Keratinocyte (primary cell): Measurements from ENCODE around the gene TMEM138. TPM values are rescaled to one million over a fixed set of nuclear protein-coding genes. Genes with fewer than 3 reads are reported as not detected.

ENCODE experiments used
- DNase-seq: peaks from one replicate; pipeline ENCODE4 v3.0.0-alpha.2; 2011; ENCODE audit warnings: low read depth, missing footprints, low spot score
- FAIRE-seq: peaks from 2 replicates; lab custom pipeline; 2011; peaks lifted over from hg19 to GRCh38; lab: Jason Lieb, UNC
- H2AFZ ChIP-seq: 2 replicates; pipeline ENCODE4 v1.6.0; 2012; ENCODE audit warnings: low read length, control low read depth, inconsistent platforms; ENCODE audit not compliant: control insufficient read depth
- H3K27ac ChIP-seq: 2 replicates; pipeline ENCODE4 v1.5.1; 2011; ENCODE audit warnings: low read length; ENCODE audit not compliant: control insufficient read depth, insufficient read depth
- H3K27me3 ChIP-seq: 3 replicates; pipeline ENCODE4 v1.6.0; 2011; ENCODE audit warnings: low read length; ENCODE audit not compliant: control insufficient read depth, insufficient read depth; ENCODE audit errors: extremely low read depth
- H3K36me3 ChIP-seq, 2 experiments: 2 replicates in 1 of 2; 3 replicates in 1 of 2; pipeline ENCODE4 v1.5.1; 2011; ENCODE audit warnings: low read length in 2 of 2, mild to moderate bottlenecking in 1 of 2; ENCODE audit not compliant: control insufficient read depth in 2 of 2, insufficient read depth in 2 of 2; ENCODE audit errors: extremely low read depth in 1 of 2
- H3K4me1 ChIP-seq: 3 replicates; pipeline ENCODE4 v1.5.1; 2011; ENCODE audit warnings: low read length; ENCODE audit not compliant: control insufficient read depth, insufficient read depth; ENCODE audit errors: extremely low read depth
- H3K4me2 ChIP-seq: 3 replicates; pipeline ENCODE4 v1.6.0; 2011; ENCODE audit warnings: low read depth, low read length; ENCODE audit not compliant: control insufficient read depth, insufficient read depth; ENCODE audit errors: extremely low read depth
- H3K4me3 ChIP-seq, 3 experiments: fragments of 200-600 bp in 1 of 3; sonication (generic) in 1 of 3; 2 replicates in 2 of 3; 3 replicates in 1 of 3; pipeline ENCODE4 v1.5.1; 2011 to 2016; ENCODE audit warnings: low read length in 3 of 3, mild to moderate bottlenecking in 3 of 3, control low read depth in 2 of 3, inconsistent platforms in 1 of 3, low read depth in 1 of 3, mixed read lengths in 1 of 3, mixed run types in 1 of 3, moderate library complexity in 1 of 3; ENCODE audit not compliant: control insufficient read depth in 2 of 3, insufficient read depth in 2 of 3; ENCODE audit errors: extremely low read depth in 1 of 3
- H3K79me2 ChIP-seq: 2 replicates; pipeline ENCODE4 v1.6.0; 2012; ENCODE audit warnings: low read length; ENCODE audit not compliant: control insufficient read depth, insufficient read depth
- H3K9ac ChIP-seq: 3 replicates; pipeline ENCODE4 v1.6.0; 2011; ENCODE audit warnings: low read length; ENCODE audit not compliant: control insufficient read depth, insufficient read depth; ENCODE audit errors: extremely low read depth
- H3K9me1 ChIP-seq: 3 replicates; pipeline ENCODE4 v1.6.0; 2011; ENCODE audit warnings: low read length; ENCODE audit not compliant: control insufficient read depth, insufficient read depth; ENCODE audit errors: extremely low read depth
- H3K9me3 ChIP-seq: 2 replicates; pipeline ENCODE4 v1.5.1; 2012; ENCODE audit warnings: low read depth, low read length; ENCODE audit not compliant: control insufficient read depth
- H4K20me1 ChIP-seq: 3 replicates; pipeline ENCODE4 v1.6.0; 2011; ENCODE audit warnings: low read length; ENCODE audit not compliant: control insufficient read depth, insufficient read depth; ENCODE audit errors: extremely low read depth
- CTCF ChIP-seq, 3 experiments: IDR thresholded peaks in 1 of 3; conservative IDR thresholded peaks in 1 of 3; optimal IDR thresholded peaks in 1 of 3; 2 replicates in 2 of 3; 3 replicates in 1 of 3; pipeline versions ENCODE3 to v1.5.1; 2011; ENCODE audit warnings: low read length in 3 of 3, mild to moderate bottlenecking in 3 of 3, moderate library complexity in 2 of 3, control low read depth in 1 of 3, inconsistent platforms in 1 of 3; ENCODE audit not compliant: insufficient read depth in 2 of 3; ENCODE audit errors: extremely low read depth in 1 of 3
- EZH2 ChIP-seq: IDR thresholded peaks from one replicate; pipeline ENCODE4 v1.6.1; 2012; ENCODE audit warnings: inconsistent platforms, mild to moderate bottlenecking, low read length, moderate library complexity
- dilution Hi-C: fragments of 300-500 bp; cut with MboI; formaldehyde crosslinking; loops from one replicate; pipeline ENCODE4 v1.7.0; 2020; ENCODE audit warnings: low sequenced_read_pairs; ENCODE audit not compliant: extremely low pct_ligation_motif_present
- polyA plus RNA-seq, 5 experiments: library from polyadenylated mRNA; depleted of rRNA in 3 of 5; stranded (reverse) in 3 of 5; stranded (forward) in 1 of 5; unstranded in 1 of 5; fragments of >200 nt; gene quantifications; 1 replicate in 1 of 5; 2 replicates in 3 of 5; 3 replicates in 1 of 5; pipeline versions ENCODE4 v1.2.1 to v1.2.3, GENCODE V29; 2011 to 2012; ENCODE audit warnings: missing spikeins in 2 of 5, low read depth in 1 of 5, low replicate concordance in 1 of 5

The TMEM138 gene
- polyA plus RNA-seq, 1 donor (not counting 4 experiments of a cell fraction or from before 2014, with no cell fraction given): 85.4 TPM

GRCh38 chr11:61338783-61339489 is 23.2 kb upstream of the TMEM138 start:
- Histone ChIP-seq H3K4me1 (peaks cover 9% of the 10 kb centered on the region), H3K79me2 (no peaks in the 10 kb centered on the region), H3K4me3 (no peak overlapping the region), H3K4me2 (no peak overlapping the region), H3K9me3 (no peaks in the 10 kb centered on the region), H3K9ac (no peak overlapping the region), H4K20me1 (no peaks in the 10 kb centered on the region), H3K27ac (no peak overlapping the region), H3K27me3 (no peaks in the 10 kb centered on the region), H3K36me3 (peaks cover 7 to 10% of the 10 kb centered on the region in 2 experiments), H3K9me1 (no peaks in the 10 kb centered on the region), H2AFZ (no peak overlapping the region)
- dilution Hi-C loops: no loop called here
- no peak for FAIRE-seq
- no peak for TF ChIP-seq CTCF (optimal IDR thresholded peaks at IDR 0.05 in 1 of 3, IDR thresholded peaks at IDR 0.05 in 1 of 3, conservative IDR thresholded peaks at IDR 0.05 in 1 of 3; ENCODE audit: extremely low read depth in 1 of 3, insufficient read depth in 2 of 3, low read length in 3 of 3)
- TF ChIP-seq EZH2: no peak
- DNase-seq: no peak

GRCh38 chr11:61339490-61339878 is 22.7 kb upstream of the TMEM138 start:
- dilution Hi-C loops: no loop called here
- no peaks in the 10 kb centered on the region for H4K20me1 ChIP-seq
- no peaks in the 10 kb centered on the region for H3K9me1 ChIP-seq
- TF ChIP-seq EZH2 (no peak), CTCF (optimal IDR thresholded peaks at IDR 0.05 in 1 of 3, IDR thresholded peaks at IDR 0.05 in 1 of 3, conservative IDR thresholded peaks at IDR 0.05 in 1 of 3; ENCODE audit: extremely low read depth in 1 of 3, insufficient read depth in 2 of 3, low read length in 3 of 3) (no peak)
- H3K4me2 ChIP-seq: no peak overlapping the region
- no peak overlapping the region for H3K4me3 ChIP-seq
- DNase-seq (no peak), FAIRE-seq (no peak)
- no peak overlapping the region for H3K27ac ChIP-seq
- no peak overlapping the region for H3K9ac ChIP-seq
- H3K4me1 ChIP-seq: peaks cover 4% of the 10 kb centered on the region
- no peak overlapping the region for H2AFZ ChIP-seq
- peaks cover 7 to 10% of the 10 kb centered on the region in 2 experiments for H3K36me3 ChIP-seq
- H3K79me2 ChIP-seq: no peaks in the 10 kb centered on the region
- no peaks in the 10 kb centered on the region for H3K27me3 ChIP-seq
- H3K9me3 ChIP-seq: no peaks in the 10 kb centered on the region
